HepG2 (cell line): ENCODE measurements around the gene DENND10. TPM values are rescaled to one million over a fixed set of nuclear protein-coding genes. Genes with fewer than 3 reads are reported as not detected.

ENCODE experiments used
- AHR ChIP-seq: IDR thresholded peaks from 2 replicates; pipeline ENCODE4 v1.6.1; 2018; ENCODE audit warnings: missing genetic modification reagents, missing compliant biosample characterization
- ATF2 ChIP-seq: sonication (generic); formaldehyde crosslinking; IDR thresholded peaks from 2 replicates; pipeline ENCODE4 v1.4.0; 2020; ENCODE audit warnings: missing genetic modification reagents
- HIVEP1 ChIP-seq: sonication (generic); formaldehyde crosslinking; IDR thresholded peaks from 2 replicates; pipeline ENCODE4 v1.4.0; 2020; ENCODE audit warnings: mild to moderate bottlenecking, missing genetic modification reagents
- IKZF1 ChIP-seq: fragments of 450-650 bp; IDR thresholded peaks from 2 replicates; pipeline ENCODE4 v1.7.1; 2016
- KDM3A ChIP-seq: IDR thresholded peaks from 2 replicates; pipeline ENCODE4 v1.6.1; 2018; ENCODE audit warnings: low read depth, missing compliant biosample characterization
- KMT2B ChIP-seq: IDR thresholded peaks from 2 replicates; pipeline ENCODE4 v1.6.1; 2016; ENCODE audit warnings: missing genetic modification reagents, missing compliant biosample characterization
- NCOR1 ChIP-seq: fragments of 200-600 bp; sonication (generic); IDR thresholded peaks from 2 replicates; pipeline ENCODE4 v1.7.0; 2017; ENCODE audit warnings: antibody characterized with exemption, low read length, borderline replicate concordance
- NFKB2 ChIP-seq: sonication (generic); formaldehyde crosslinking; IDR thresholded peaks from 2 replicates; pipeline ENCODE4 v1.4.0; 2020; ENCODE audit warnings: missing genetic modification reagents, borderline replicate concordance
- PLRG1 ChIP-seq: fragments of 450-650 bp; conservative IDR thresholded peaks from 2 replicates; pipeline ENCODE4 v1.6.1; 2016
- RAD51 ChIP-seq: fragments of 450-650 bp; IDR thresholded peaks from 2 replicates; pipeline ENCODE4 v1.6.1; 2016; ENCODE audit warnings: borderline replicate concordance
- RORA ChIP-seq: sonication (generic); formaldehyde crosslinking; IDR thresholded peaks from 2 replicates; pipeline ENCODE4 v1.5.0; 2020; ENCODE audit warnings: mild to moderate bottlenecking, missing genetic modification reagents, moderate library complexity
- TP53 ChIP-seq: sonication (generic); formaldehyde crosslinking; conservative IDR thresholded peaks from 2 replicates; pipeline ENCODE4 v1.4.0; 2020; ENCODE audit warnings: missing genetic modification reagents
- UBTF ChIP-seq: sonication (generic); formaldehyde crosslinking; IDR thresholded peaks from 2 replicates; pipeline ENCODE4 v1.4.0; 2020; ENCODE audit warnings: mild to moderate bottlenecking, missing genetic modification reagents
- ZNF225 ChIP-seq: sonication (generic); formaldehyde crosslinking; IDR thresholded peaks from 2 replicates; pipeline ENCODE4 v1.4.0; 2020; ENCODE audit warnings: mild to moderate bottlenecking, missing genetic modification reagents
- ZNF251 ChIP-seq: sonication (generic); formaldehyde crosslinking; IDR thresholded peaks from 2 replicates; pipeline ENCODE4 v1.9.0; 2021; ENCODE audit warnings: mild to moderate bottlenecking, missing genetic modification reagents
- ZNF557 ChIP-seq: sonication (generic); formaldehyde crosslinking; IDR thresholded peaks from 2 replicates; pipeline ENCODE4 v1.4.0; 2020; ENCODE audit warnings: missing genetic modification reagents
- ZNF574 ChIP-seq: sonication (generic); formaldehyde crosslinking; IDR thresholded peaks from 2 replicates; pipeline ENCODE4 v1.4.0; 2020; ENCODE audit warnings: missing genetic modification reagents
- ZNF580 ChIP-seq: IDR thresholded peaks from 2 replicates; pipeline ENCODE4 v1.6.1; 2016; ENCODE audit warnings: low read depth, borderline replicate concordance
- ZNF891 ChIP-seq: sonication (generic); formaldehyde crosslinking; IDR thresholded peaks from 2 replicates; pipeline ENCODE4 v1.5.0; 2020; ENCODE audit warnings: mild to moderate bottlenecking, missing genetic modification reagents
- ZZZ3 ChIP-seq: sonication (generic); formaldehyde crosslinking; IDR thresholded peaks from 2 replicates; pipeline ENCODE4 v1.4.0; 2020; ENCODE audit warnings: missing genetic modification reagents, mild to moderate bottlenecking, borderline replicate concordance
- polyA plus RNA-seq, 8 experiments: library from polyadenylated mRNA; depleted of rRNA in 3 of 8; stranded (reverse) in 7 of 8; unstranded in 1 of 8; fragments of >200 nt; fragmentation: Illumina TruSeq in 4 of 8; extraction: Trizol in 4 of 8; gene quantifications; 2 replicates each; pipeline versions ENCODE4 v1.2.1 to v1.2.3, GENCODE V29; 2011 to 2016; ENCODE audit warnings: low read depth in 4 of 8, missing spikeins in 1 of 8, mixed read lengths in 1 of 8; ENCODE audit not compliant: insufficient read depth in 1 of 8
- total RNA-seq, 5 experiments: library from RNA; depleted of rRNA; stranded (reverse); fragments of >200 nt; fragmentation: Illumina TruSeq; extraction: Trizol; gene quantifications; 2 replicates each; pipeline ENCODE4 v1.2.3, GENCODE V29; 2016; ENCODE audit warnings: low read depth in 1 of 5
- TF ChIP-seq, protein P1 (sequence below): sonication (generic); formaldehyde crosslinking; IDR thresholded peaks from 2 replicates; pipeline ENCODE4 v1.8.0; 2022; ENCODE audit warnings: mild to moderate bottlenecking, missing genetic modification reagents, borderline replicate concordance
- TF ChIP-seq, protein P2 (sequence below): sonication (generic); formaldehyde crosslinking; IDR thresholded peaks from 2 replicates; pipeline ENCODE4 v1.5.0; 2020; ENCODE audit warnings: missing genetic modification reagents, mild to moderate bottlenecking, borderline replicate concordance

DENND10 gene
- total and polyA plus RNA-seq, 2 of the 13 experiments (the other 11 are each of a cell fraction or from before 2014, with no cell fraction given): 43.7 to 78.8 TPM

- TF ChIP-seq ZNF574 (CRISPR knock-in tag) (peak; percentile 76), AHR (peak; percentile 85), ZNF557 (CRISPR knock-in tag) (no peak), ZZZ3 (CRISPR knock-in tag) (peak; percentile 75; the same call in 1 of the 2 replicates), IKZF1 (no peak), ATF2 (CRISPR knock-in tag) (no peak), ZNF891 (peak; percentile 61; the same call in 1 of the 2 replicates), NFKB2 (CRISPR knock-in tag) (peak; percentile 84; the same call in 1 of the 2 replicates), ZNF225 (CRISPR knock-in tag) (no peak; the same call in 1 of the 2 replicates), RORA (CRISPR knock-in tag) (no peak), HIVEP1 (CRISPR knock-in tag) (peak; percentile 34; the same call in 1 of the 2 replicates), NCOR1 (peak; percentile 79), RAD51 (peak; percentile 91; the same call in 1 of the 2 replicates), KMT2B (CRISPR knock-in tag) (peak; percentile 65; the same call in 1 of the 2 replicates), UBTF (peak; percentile 80; the same call in 1 of the 2 replicates), PLRG1 (no peak), ZNF580 (CRISPR knock-in tag) (peak; percentile 40; the same call in 1 of the 2 replicates), ZNF251 (no peak), TP53 (no peak), KDM3A (0 out of 2 replicates have a peak, but pooled peaks have one; percentile 35)
- TF ChIP-seq, protein P1, sequence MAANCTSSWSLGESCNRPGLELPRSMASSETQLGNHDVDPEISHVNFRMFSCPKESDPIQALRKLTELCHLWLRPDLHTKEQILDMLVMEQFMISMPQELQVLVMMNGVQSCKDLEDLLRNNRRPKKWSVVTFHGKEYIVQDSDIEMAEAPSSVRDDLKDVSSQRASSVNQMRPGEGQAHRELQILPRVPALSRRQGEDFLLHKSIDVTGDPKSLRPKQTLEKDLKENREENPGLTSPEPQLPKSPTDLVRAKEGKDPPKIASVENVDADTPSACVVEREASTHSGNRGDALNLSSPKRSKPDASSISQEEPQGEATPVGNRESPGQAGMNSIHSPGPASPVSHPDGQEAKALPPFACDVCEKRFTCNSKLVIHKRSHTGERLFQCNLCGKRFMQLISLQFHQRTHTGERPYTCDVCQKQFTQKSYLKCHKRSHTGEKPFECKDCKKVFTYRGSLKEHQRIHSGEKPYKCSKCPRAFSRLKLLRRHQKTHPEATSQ (CRISPR knock-in tag): no peak
- TF ChIP-seq, protein P2, sequence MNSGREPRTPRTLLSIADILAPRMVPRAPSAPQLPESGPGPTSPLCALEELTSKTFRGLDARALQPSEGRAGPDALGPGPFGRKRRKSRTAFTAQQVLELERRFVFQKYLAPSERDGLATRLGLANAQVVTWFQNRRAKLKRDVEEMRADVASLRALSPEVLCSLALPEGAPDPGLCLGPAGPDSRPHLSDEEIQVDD: no peak
Observed at GRCh38 chr10:119080521-119081259, 23.2 kb upstream of the DENND10 start, which contains the start of gene EIF3A (continued).
